HG02973 (cell line): ENCODE results near the gene PPP1R36.
"Not testable (repeated sequence)": the region's sequence is repeated elsewhere in the genome, so short reads cannot be mapped to it uniquely, and the experiment has no call there.

Source experiments
- ATAC-seq: cut with Tn5 transposase; IDR thresholded peaks from one replicate; pipeline ENCODE4 v1.9.1; 2021; ENCODE audit warnings: moderate library complexity; ENCODE audit not compliant: unreplicated experiment

The PPP1R36 gene

GRCh38 chr14:64562436-64562835 is 12.7 kb downstream of the PPP1R36 start:
- ATAC-seq: no peak

GRCh38 chr14:64563696-64564095 is 13.9 kb downstream of the PPP1R36 start:
- ATAC-seq: no peak

GRCh38 chr14:64566651-64567122 is 16.9 kb downstream of the PPP1R36 start:
- no peak for ATAC-seq

GRCh38 chr14:64569138-64569631 is 19.4 kb downstream of the PPP1R36 start:
- no peak for ATAC-seq

- not testable (repeated sequence) for ATAC-seq
These were observed 19.9 kb downstream of the PPP1R36 start for GRCh38 chr14:64569646-64570045.

- no peak for ATAC-seq
These were observed 22.8 kb downstream of the PPP1R36 start for GRCh38 chr14:64572386-64573104.

GRCh38 chr14:64573109-64573508 is 23.3 kb downstream of the PPP1R36 start:
- ATAC-seq: no peak

GRCh38 chr14:64574371-64575107 is 24.8 kb downstream of the PPP1R36 start:
- no peak for ATAC-seq

- ATAC-seq: no peak
These were observed 27.4 kb downstream of the PPP1R36 start for GRCh38 chr14:64577211-64577610.

GRCh38 chr14:64580467-64580866 is 30.7 kb downstream of the PPP1R36 start:
- no peak for ATAC-seq

- no peak for ATAC-seq
These were observed 31.6 kb downstream of the PPP1R36 start for GRCh38 chr14:64581363-64581762.

GRCh38 chr14:64581817-64582216 is 32.1 kb downstream of the PPP1R36 start:
- no peak for ATAC-seq

GRCh38 chr14:64584190-64584589 is 34.4 kb downstream of the PPP1R36 start:
- ATAC-seq: no peak

GRCh38 chr14:64591809-64592208 is 42.0 kb downstream of the PPP1R36 start:
- no peak for ATAC-seq

GRCh38 chr14:64594438-64594837 is 44.7 kb downstream of the PPP1R36 start:
- no peak for ATAC-seq

- ATAC-seq: no peak
These were observed 48.6 kb downstream of the PPP1R36 start for GRCh38 chr14:64598404-64598803.

- ATAC-seq: no peak
These were observed 51.8 kb downstream of the PPP1R36 start for GRCh38 chr14:64601571-64601970.

GRCh38 chr14:64602826-64603225 is 53.1 kb downstream of the PPP1R36 start:
- no peak for ATAC-seq

- ATAC-seq: no peak
These were observed 54.2 kb downstream of the PPP1R36 start for GRCh38 chr14:64604001-64604400.

GRCh38 chr14:64604881-64605280 is 55.1 kb downstream of the PPP1R36 start:
- ATAC-seq: no peak

GRCh38 chr14:64605926-64606685 is 56.3 kb downstream of the PPP1R36 start:
- ATAC-seq: no peak
